Measurements from ENCODE around the gene SLC27A4. TPM values are rescaled to one million over a fixed set of nuclear protein-coding genes. Genes with fewer than 3 reads are reported as not detected.

The SLC27A4 gene
- total RNA-seq: 10 to 100 TPM; 10.9 to 30.4 (median 26.1) TPM

DNA sequence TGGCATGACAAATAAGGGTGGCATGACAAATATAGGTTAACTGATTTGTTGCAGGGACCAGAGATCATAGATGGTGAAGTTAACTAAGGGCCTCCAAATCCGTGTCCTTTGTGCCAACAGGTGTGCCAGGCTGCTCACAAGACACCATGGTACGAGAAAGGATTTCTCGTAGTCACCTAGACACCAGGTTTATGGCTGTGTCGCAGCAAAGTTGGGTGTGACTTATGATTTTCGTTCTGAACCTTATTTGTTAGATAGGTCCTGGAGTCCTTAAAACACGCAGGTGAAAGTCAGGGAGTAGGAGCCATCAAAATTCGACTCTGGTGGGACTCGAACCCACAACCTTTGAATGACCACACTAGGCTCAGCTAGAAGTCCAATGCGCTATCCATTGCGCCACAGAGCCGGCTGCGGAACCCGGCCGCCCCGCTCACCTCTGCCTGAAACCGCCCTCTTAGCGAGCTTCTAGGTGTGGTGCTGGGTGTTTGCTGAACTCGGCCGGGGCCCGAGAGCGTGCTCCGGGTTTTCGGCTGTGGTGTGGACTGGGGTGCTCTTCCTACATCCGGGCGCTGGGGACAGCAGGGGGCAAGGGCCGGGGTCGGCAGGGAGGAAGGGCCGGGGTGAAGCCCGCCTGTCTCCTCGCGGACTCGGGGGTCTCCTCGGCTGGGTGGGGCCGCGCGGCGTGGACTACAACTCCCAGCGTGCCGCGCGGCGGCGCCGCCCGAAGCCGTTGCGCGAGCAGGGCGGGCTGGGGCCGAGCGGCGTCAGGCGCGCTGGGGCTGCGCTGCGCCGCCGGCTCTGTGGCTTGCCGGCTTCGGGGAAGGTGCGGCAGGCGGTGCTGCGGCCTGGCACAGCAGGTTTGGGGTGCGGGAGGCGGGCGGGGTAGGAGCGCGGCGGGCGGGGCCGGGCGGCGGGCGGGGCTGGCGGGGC is at the start of gene SLC27A4:
TSS of gene SLC27A4 (plus strand) at position 767 of the 930 bp plus-strand sequence. CDS start 2,606 bp downstream, outside the sequence.
- Histone ChIP-seq H3K36me3 (peaks cover 0 to 25% of the 10 kb centered on the region in 2 donors), H3K4me1 (peaks cover 5 to 15% of the 10 kb centered on the region in 2 donors), H3K27me3 (no peaks in the 10 kb centered on the region), H3K4me3 (peak within 1 kb of the TSS; percentile 79 to 93 (median 89)), H3K27ac (peak within 1 kb of the TSS; percentile 78 to 89 (median 80)), H3K9me3 (no peaks in the 10 kb centered on the region)
- intact Hi-C loops (cut with DNase I; ENCODE audit: low total_unique reads): loop anchor here (1.0 kb wide), 2 partner anchors 18 to 64 kb away; partner anchors contain the start of genes COQ4, GOLGA2, SWI5 and TRUB2
- DNase-seq: peak; percentile 38 to 49
- TF ChIP-seq, protein P1, sequence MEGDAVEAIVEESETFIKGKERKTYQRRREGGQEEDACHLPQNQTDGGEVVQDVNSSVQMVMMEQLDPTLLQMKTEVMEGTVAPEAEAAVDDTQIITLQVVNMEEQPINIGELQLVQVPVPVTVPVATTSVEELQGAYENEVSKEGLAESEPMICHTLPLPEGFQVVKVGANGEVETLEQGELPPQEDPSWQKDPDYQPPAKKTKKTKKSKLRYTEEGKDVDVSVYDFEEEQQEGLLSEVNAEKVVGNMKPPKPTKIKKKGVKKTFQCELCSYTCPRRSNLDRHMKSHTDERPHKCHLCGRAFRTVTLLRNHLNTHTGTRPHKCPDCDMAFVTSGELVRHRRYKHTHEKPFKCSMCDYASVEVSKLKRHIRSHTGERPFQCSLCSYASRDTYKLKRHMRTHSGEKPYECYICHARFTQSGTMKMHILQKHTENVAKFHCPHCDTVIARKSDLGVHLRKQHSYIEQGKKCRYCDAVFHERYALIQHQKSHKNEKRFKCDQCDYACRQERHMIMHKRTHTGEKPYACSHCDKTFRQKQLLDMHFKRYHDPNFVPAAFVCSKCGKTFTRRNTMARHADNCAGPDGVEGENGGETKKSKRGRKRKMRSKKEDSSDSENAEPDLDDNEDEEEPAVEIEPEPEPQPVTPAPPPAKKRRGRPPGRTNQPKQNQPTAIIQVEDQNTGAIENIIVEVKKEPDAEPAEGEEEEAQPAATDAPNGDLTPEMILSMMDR (IDR thresholded peaks at IDR 0.05 in 4 of 5, conservative IDR thresholded peaks at IDR 0.05 in 1 of 5): no peak
- peak in 1 of 2 donors; percentile 42 for TF ChIP-seq POLR2A (IDR thresholded peaks at IDR 0.05)
- peak; percentile 89 to 93 for ATAC-seq
- in situ Hi-C loops (cut with MboI; ENCODE audit: low sequenced_read_pairs in 4 of 4): loop anchor here in 1 of 4 donors (25.0 kb wide), 1 partner anchor 153 kb away; the partner anchor contains the start of gene CIZ1

DNA sequence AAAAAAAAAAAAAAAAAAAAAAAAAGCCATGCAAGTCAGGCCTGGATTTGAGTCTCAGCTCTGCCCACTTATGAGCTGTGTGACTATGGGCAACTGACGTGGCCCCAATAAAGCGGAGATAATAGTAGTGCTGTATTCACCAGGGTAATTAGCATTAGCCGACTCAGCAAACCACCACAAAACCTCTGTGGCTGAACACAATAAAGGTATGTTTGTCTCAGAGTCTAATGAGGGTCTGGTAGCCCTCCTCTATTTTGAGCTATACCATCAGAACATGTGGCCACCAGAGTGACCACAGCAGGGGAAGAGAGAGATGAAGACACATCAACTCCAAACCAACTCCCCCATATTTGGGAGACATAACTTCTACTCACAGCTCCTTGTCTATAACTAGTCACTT is 48.3 kb upstream of the SLC27A4 start:
- TF ChIP-seq, protein P1 (IDR thresholded peaks at IDR 0.05 in 4 of 5, conservative IDR thresholded peaks at IDR 0.05 in 1 of 5): no peak
- no peak for TF ChIP-seq POLR2A (IDR thresholded peaks at IDR 0.05)
- DNase-seq: no peak
- Histone ChIP-seq H3K4me3 (no peak overlapping the region), H3K36me3 (peaks cover 0 to 8% of the 10 kb centered on the region in 2 donors), H3K27me3 (no peaks in the 10 kb centered on the region), H3K4me1 (no peaks in the 10 kb centered on the region), H3K27ac (no peak overlapping the region), H3K9me3 (no peaks in the 10 kb centered on the region)
- in situ Hi-C loops (cut with MboI; ENCODE audit: low sequenced_read_pairs in 4 of 4) (loop anchor here in 1 of 4 donors (10.0 kb wide), 1 partner anchor 123 kb away; no protein-coding TSS in a partner anchor), intact Hi-C loops (cut with DNase I; ENCODE audit: low total_unique reads) (no loop called here)
- ATAC-seq: no peak

DNA sequence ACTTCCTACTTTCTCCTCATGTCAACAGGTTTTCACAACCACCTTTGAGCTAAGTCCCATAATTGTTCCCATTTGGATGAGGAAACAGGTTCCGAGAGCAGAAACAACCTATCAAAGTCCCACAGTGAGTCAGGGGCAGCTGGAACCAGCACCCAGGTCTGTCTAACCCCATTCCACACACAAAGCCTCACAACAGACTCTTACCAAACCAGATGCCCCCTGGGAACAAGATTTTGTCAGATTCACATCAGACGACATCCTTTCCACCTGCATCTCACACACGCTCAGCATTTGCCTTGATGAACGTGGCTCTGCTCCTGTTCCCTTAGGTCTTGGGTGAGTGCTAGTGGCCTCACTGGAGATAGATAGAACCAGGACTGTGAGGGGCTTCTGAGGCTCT is 47.2 kb upstream of the SLC27A4 start:
- Histone ChIP-seq H3K27me3 (no peaks in the 10 kb centered on the region), H3K4me1 (no peaks in the 10 kb centered on the region), H3K4me3 (no peak overlapping the region), H3K9me3 (no peaks in the 10 kb centered on the region), H3K36me3 (peaks cover 0 to 8% of the 10 kb centered on the region in 2 donors), H3K27ac (no peak overlapping the region)
- intact Hi-C loops (cut with DNase I; ENCODE audit: low total_unique reads): no loop called here
- TF ChIP-seq, protein P1 (IDR thresholded peaks at IDR 0.05 in 4 of 5, conservative IDR thresholded peaks at IDR 0.05 in 1 of 5): no peak
- no peak for TF ChIP-seq POLR2A (IDR thresholded peaks at IDR 0.05)
- ATAC-seq (no peak), DNase-seq (no peak)
- in situ Hi-C loops (cut with MboI; ENCODE audit: low sequenced_read_pairs in 4 of 4): loop anchor here in 1 of 4 donors (10.0 kb wide), 1 partner anchor 122 kb away; no protein-coding TSS in a partner anchor

DNA sequence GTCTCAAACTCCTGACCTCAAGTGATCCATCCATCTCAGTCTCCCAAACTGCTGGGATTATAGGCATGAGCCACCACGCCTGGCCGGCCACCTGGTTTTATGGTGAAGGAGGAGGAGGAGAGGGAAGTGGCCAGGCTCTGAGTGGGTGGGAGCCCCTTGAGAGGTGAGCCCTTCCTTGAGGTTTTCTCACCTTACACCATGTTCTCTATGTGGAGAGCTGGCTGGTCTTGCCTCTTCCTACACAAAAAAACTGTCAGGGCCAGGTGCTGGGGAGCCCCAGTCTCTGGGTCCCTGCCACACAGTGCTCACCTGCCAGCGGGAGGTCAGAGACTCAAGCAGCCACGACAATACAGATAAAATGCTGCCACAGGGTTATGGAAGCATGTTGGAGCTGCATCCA is 46.2 kb upstream of the SLC27A4 start:
- intact Hi-C loops (cut with DNase I; ENCODE audit: low total_unique reads): no loop called here
- Histone ChIP-seq H3K4me3 (no peak overlapping the region), H3K27me3 (no peaks in the 10 kb centered on the region), H3K4me1 (no peaks in the 10 kb centered on the region), H3K9me3 (no peaks in the 10 kb centered on the region), H3K27ac (no peak overlapping the region), H3K36me3 (no peaks in the 10 kb centered on the region)
- DNase-seq (no peak), ATAC-seq (no peak)
- TF ChIP-seq POLR2A (IDR thresholded peaks at IDR 0.05): no peak
- TF ChIP-seq, protein P1 (IDR thresholded peaks at IDR 0.05 in 4 of 5, conservative IDR thresholded peaks at IDR 0.05 in 1 of 5): no peak
- in situ Hi-C loops (cut with MboI; ENCODE audit: low sequenced_read_pairs in 4 of 4): loop anchor here in 1 of 4 donors (10.0 kb wide), 1 partner anchor 121 kb away; no protein-coding TSS in a partner anchor

Measured in gastrocnemius medialis (tissue), 4 donors.